Activated CD8-positive, alpha-beta memory T cell treated with anti-CD3 and anti-CD28 coated beads, Interleukin-2, amount 50 U/mL, for 24 hours (primary cell): ENCODE data around the gene C20orf204.
"Not testable (repeated sequence)": the region's sequence is repeated elsewhere in the genome, so short reads cannot be mapped to it uniquely, and the experiment has no call there.

ENCODE experiments used
- DNase-seq: peaks from one replicate; pipeline ENCODE4 v3.0.0-alpha.2; 2020; ENCODE audit errors: extremely low read depth

The C20orf204 gene

GRCh38 chr20:64035933-64036345, at the start of gene C20orf204:
Gene C20orf204, plus strand, starts transcription at chr20:64036182. Its CDS starts 142 bp downstream, at chr20:64036324.
- DNase-seq = no peak

- DNase-seq = no peak
Measured at GRCh38 chr20:64000906-64001305, 35.1 kb upstream of the C20orf204 start.

- no peak for DNase-seq
Measured at GRCh38 chr20:64001607-64002011, 34.4 kb upstream of the C20orf204 start.

GRCh38 chr20:64003960-64004725, 31.8 kb upstream of the C20orf204 start:
- no peak for DNase-seq

- DNase-seq = no peak
Measured at GRCh38 chr20:64005394-64005793, 30.6 kb upstream of the C20orf204 start.

- no peak for DNase-seq
Measured at GRCh38 chr20:64006490-64006889, 29.5 kb upstream of the C20orf204 start.

GRCh38 chr20:64006902-64007301, 29.1 kb upstream of the C20orf204 start:
- DNase-seq = no peak

GRCh38 chr20:64009811-64010387, 26.1 kb upstream of the C20orf204 start:
- DNase-seq = no peak

- DNase-seq = no peak
Measured at GRCh38 chr20:64010711-64011237, 25.2 kb upstream of the C20orf204 start.

- DNase-seq = no peak
Measured at GRCh38 chr20:64011366-64011779, 24.6 kb upstream of the C20orf204 start.

- not testable (repeated sequence) for DNase-seq
Measured at GRCh38 chr20:64012385-64013154, 23.4 kb upstream of the C20orf204 start.

GRCh38 chr20:64015635-64016034, 20.3 kb upstream of the C20orf204 start:
- DNase-seq = no peak

- DNase-seq = no peak
Measured at GRCh38 chr20:64021124-64021975, 14.6 kb upstream of the C20orf204 start.

GRCh38 chr20:64022671-64023360, 13.2 kb upstream of the C20orf204 start:
- no peak for DNase-seq

GRCh38 chr20:64023361-64024140, 12.4 kb upstream of the C20orf204 start:
- no peak for DNase-seq

GRCh38 chr20:64024141-64024990, 11.6 kb upstream of the C20orf204 start:
- DNase-seq = no peak

- no peak for DNase-seq
Measured at GRCh38 chr20:64025101-64025825, 10.7 kb upstream of the C20orf204 start.

GRCh38 chr20:64025826-64026412, 10.1 kb upstream of the C20orf204 start:
- DNase-seq = no peak
